HL-60/S4 treated with phorbol 12-myristate 13-acetate at 8.2 ng/mL for 4 days and 3 days (cell line): Measurements from ENCODE around the gene DDIAS.
"Not testable (repeated sequence)": the region's sequence is repeated elsewhere in the genome, so short reads cannot be mapped to it uniquely, and the experiment has no call there.

ENCODE experiments used
- in situ Hi-C: fragments of 300-500 bp; cut with MboI; formaldehyde crosslinking; loops from 2 replicates; pipeline ENCODE4 v1.15.0; 2022; ENCODE audit warnings: low sequenced_read_pairs

Gene DDIAS

GRCh38 chr11:82962021-82962420, 60.5 kb downstream of the DDIAS start:
- in situ Hi-C loops: not testable (repeated sequence)

- in situ Hi-C loops: no loop called here
These were observed 65.8 kb downstream of the DDIAS start for GRCh38 chr11:82967381-82967780.

DNA sequence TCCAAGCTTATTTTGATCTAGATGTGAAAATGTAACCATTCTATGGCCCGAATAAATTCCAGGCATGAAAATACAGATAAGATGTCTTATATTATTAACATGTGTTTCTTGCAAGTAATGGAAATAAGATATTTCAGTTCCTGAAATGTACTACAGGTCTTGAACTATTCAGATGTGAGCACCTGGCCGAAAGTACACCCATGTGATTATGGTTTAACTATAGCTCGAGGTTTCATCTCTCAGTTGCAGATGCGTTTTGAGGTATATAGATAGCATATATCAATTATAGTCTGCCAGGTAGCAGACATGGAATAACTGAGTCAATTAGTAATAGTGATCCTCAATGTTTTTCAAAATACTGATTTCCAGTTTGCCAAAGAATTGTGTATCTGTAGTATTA, 68.3 kb downstream of the DDIAS start:
- in situ Hi-C loops: no loop called here

GRCh38 chr11:82970507-82971083, 69.1 kb downstream of the DDIAS start:
- in situ Hi-C loops: not testable (repeated sequence)

- in situ Hi-C loops: not testable (repeated sequence)
These were observed 70.0 kb downstream of the DDIAS start for GRCh38 chr11:82971519-82971946.

- in situ Hi-C loops: no loop called here
These were observed 70.6 kb downstream of the DDIAS start for GRCh38 chr11:82972103-82972502.

- in situ Hi-C loops: no loop called here
These were observed 72.6 kb downstream of the DDIAS start for GRCh38 chr11:82974135-82974534.

DNA sequence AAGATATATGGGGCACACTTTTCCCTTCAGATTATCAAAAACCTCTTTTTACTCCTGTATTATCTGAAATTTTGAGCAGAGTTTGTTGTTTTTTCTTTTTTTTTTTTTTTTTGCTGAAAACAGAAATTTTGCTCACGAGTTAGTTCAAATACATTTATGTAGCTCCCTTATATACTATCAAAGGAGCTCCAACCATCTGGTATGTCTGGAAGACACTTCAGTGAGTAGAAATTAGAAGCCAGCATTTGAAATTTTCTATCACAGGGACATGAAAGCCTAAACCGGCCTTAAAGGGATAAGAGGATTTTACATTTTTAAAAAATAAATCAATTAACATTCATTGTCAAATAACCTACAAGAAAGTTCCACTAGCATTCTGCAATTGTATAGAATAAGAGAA, 73.3 kb downstream of the DDIAS start:
- in situ Hi-C loops: no loop called here

DNA sequence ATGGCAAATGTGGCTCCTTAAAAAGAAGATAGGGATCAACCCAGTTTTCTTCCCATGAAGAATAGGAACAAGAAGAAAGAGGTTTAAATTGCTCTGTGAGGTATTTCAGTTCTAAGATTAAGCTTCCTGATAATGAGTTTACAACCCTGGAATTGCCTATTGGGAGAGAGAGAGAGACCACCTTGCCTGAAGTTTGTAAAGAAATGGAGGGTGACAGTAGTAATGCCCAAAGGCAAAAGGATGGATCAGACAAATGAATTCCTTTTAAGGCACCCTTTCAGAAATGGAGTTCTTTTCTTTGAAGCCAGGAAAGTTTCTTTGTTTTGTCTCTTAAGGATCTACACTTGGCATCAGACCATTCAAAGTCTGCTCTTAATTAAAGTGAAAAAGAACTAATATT, 74.3 kb downstream of the DDIAS start:
- in situ Hi-C loops: no loop called here

GRCh38 chr11:82976786-82977185, 75.2 kb downstream of the DDIAS start:
- in situ Hi-C loops: no loop called here

GRCh38 chr11:82978422-82979099, 77.0 kb downstream of the DDIAS start:
- in situ Hi-C loops: no loop called here

- in situ Hi-C loops: no loop called here
These were observed 78.3 kb downstream of the DDIAS start for GRCh38 chr11:82979824-82980223.

DNA sequence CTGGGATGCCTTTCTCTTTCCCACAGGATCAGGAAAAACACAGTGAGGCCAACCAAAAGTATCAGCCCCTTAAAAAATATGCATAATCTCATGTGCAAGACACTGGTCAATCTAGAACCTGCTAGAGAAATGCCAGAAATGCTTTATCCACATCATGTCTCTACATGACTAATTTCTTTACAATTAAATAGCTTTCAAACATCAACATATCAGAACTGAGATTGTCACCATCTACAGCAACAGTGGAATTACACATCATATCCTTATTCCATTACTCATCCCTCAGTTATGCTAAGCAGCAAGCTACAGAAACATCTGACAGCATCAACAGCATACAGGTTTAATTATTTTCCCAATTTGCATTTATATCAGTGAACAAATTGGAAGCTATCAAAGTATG, 78.8 kb downstream of the DDIAS start:
- in situ Hi-C loops: no loop called here

- in situ Hi-C loops: no loop called here
These were observed 79.4 kb downstream of the DDIAS start for GRCh38 chr11:82980947-82981346.

DNA sequence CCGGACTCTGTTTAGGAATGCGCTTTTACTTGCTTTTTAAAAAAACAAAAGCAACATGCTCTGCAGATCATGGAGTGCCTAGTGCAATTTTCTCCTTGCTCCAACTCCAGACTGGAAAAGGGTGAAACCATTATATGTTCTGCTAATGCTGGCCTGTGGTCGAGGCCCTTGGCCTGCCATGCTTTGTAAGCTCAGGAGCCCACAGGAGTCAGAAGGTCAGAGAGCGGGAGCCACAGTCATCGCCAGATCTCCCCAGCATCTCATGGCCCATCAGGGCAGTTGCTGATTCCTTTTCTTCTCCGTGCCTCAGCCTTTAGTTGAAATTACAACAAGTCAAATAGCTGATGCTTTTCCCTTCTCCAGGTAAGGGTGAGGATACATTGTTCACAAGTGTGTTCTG, 80.3 kb downstream of the DDIAS start:
- in situ Hi-C loops: no loop called here
